ENCODE measurements around the gene PGM1. TPM values are rescaled to one million over a fixed set of nuclear protein-coding genes. Genes with fewer than 3 reads are reported as not detected.

The PGM1 gene
- total RNA-seq, 1 experiment from 2014 or later, result 101 TPM

GRCh38 chr1:63612564-63612963 lies 19.4 kb downstream of the PGM1 start:
- DNase-seq, result peak in 1 of 2 experiments; percentile 81
- no peak overlapping the region for H3K4me3 ChIP-seq
- intact Hi-C loops (cut with micrococcal nuclease; ENCODE audit: unreplicated experiment), result no loop called here
- TF ChIP-seq, protein P1, sequence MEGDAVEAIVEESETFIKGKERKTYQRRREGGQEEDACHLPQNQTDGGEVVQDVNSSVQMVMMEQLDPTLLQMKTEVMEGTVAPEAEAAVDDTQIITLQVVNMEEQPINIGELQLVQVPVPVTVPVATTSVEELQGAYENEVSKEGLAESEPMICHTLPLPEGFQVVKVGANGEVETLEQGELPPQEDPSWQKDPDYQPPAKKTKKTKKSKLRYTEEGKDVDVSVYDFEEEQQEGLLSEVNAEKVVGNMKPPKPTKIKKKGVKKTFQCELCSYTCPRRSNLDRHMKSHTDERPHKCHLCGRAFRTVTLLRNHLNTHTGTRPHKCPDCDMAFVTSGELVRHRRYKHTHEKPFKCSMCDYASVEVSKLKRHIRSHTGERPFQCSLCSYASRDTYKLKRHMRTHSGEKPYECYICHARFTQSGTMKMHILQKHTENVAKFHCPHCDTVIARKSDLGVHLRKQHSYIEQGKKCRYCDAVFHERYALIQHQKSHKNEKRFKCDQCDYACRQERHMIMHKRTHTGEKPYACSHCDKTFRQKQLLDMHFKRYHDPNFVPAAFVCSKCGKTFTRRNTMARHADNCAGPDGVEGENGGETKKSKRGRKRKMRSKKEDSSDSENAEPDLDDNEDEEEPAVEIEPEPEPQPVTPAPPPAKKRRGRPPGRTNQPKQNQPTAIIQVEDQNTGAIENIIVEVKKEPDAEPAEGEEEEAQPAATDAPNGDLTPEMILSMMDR (conservative IDR thresholded peaks at IDR 0.05), result no peak
- TF ChIP-seq EZH2 (IDR thresholded peaks at IDR 0.05; ENCODE audit: low read depth), result no peak
- CTCF ChIA-PET, result interaction anchor here (0.6 kb wide), 1 partner anchor 732 kb away, joined by 5 read pairs; no protein-coding TSS in a partner anchor
- H2AFZ ChIP-seq, result no peak overlapping the region
- POLR2A ChIA-PET (ENCODE audit: unreplicated experiment), result interaction anchor here (0.6 kb wide), 2 partner anchors 43 to 89 kb away, joined by 3 to 4 read pairs; partner anchors contain the start of gene EFCAB7
- no peaks in the 10 kb centered on the region for H4K20me1 ChIP-seq (ENCODE audit: insufficient read depth)
- H3K79me2 ChIP-seq (ENCODE audit: low read depth), result peaks cover 48% of the 10 kb centered on the region
- H3F3A ChIP-seq (ENCODE audit: insufficient read depth, low read depth), result peaks cover 32% of the 10 kb centered on the region; the same call in 1 of the 2 replicates
- H3K9me2 ChIP-seq (ENCODE audit: insufficient read depth), result no peaks in the 10 kb centered on the region
- H3K4me1 ChIP-seq (replicated peaks; ENCODE audit: insufficient read depth), result peaks cover 37% of the 10 kb centered on the region
- no peaks in the 10 kb centered on the region for H3K9me3 ChIP-seq (ENCODE audit: insufficient read depth, low read depth)
- BruUV-seq (replicated peaks), result no TSS peak
- H3K27ac ChIP-seq, result peak overlapping the region; percentile 77
- no peaks in the 10 kb centered on the region for H3K27me3 ChIP-seq (ENCODE audit: insufficient read depth, low read depth)
- peak overlapping the region; percentile 17; the same call in 1 of the 2 replicates for H3K4me2 ChIP-seq
- H3K36me3 ChIP-seq (ENCODE audit: low read depth), result no peaks in the 10 kb centered on the region

DNA sequence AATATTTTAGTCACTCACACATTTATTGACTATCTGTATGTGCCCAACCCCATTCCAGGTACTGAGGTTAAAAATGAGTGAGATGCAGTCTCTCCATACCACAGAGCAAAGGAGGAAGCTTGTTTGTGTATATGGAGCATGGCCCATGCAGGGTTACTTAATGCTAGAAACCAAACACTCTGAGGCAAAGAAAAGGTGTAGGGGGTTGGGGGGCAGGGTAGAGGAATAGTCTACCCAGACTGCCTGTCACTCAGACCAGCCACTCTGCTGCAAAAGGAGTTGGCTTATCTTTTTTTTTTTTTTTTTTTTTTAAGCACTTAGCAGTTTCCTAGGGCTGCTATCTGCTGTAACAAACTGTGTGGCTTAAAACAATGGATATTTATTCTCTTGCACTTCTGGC lies 19.8 kb downstream of the PGM1 start:
- no TSS peak for BruUV-seq (replicated peaks)
- TF ChIP-seq, protein P1 (conservative IDR thresholded peaks at IDR 0.05), result no peak
- no peak for TF ChIP-seq EZH2 (IDR thresholded peaks at IDR 0.05; ENCODE audit: low read depth)
- no peak overlapping the region for H3K4me3 ChIP-seq
- H3K4me2 ChIP-seq, result peak overlapping the region; percentile 17; the same call in 1 of the 2 replicates
- H3K9me2 ChIP-seq (ENCODE audit: insufficient read depth), result no peaks in the 10 kb centered on the region
- ChIA-PET POLR2A (ENCODE audit: unreplicated experiment) (interaction anchor here (0.6 kb wide), 2 partner anchors 42 to 89 kb away, joined by 3 to 4 read pairs; partner anchors contain the start of gene EFCAB7), CTCF (interaction anchor here (0.6 to 0.7 kb wide), 2 partner anchors 732 to 821 kb away, joined by 5 read pairs; no protein-coding TSS in a partner anchor)
- H3K4me1 ChIP-seq (replicated peaks; ENCODE audit: insufficient read depth), result peaks cover 42% of the 10 kb centered on the region
- H3K27ac ChIP-seq, result peak overlapping the region; percentile 77
- H3K36me3 ChIP-seq (ENCODE audit: low read depth), result no peaks in the 10 kb centered on the region
- no peaks in the 10 kb centered on the region for H3K27me3 ChIP-seq (ENCODE audit: insufficient read depth, low read depth)
- H3K79me2 ChIP-seq (ENCODE audit: low read depth), result peaks cover 48% of the 10 kb centered on the region
- DNase-seq, result peak in 1 of 2 experiments; percentile 74
- H3F3A ChIP-seq (ENCODE audit: insufficient read depth, low read depth), result peaks cover 32% of the 10 kb centered on the region; the same call in 1 of the 2 replicates
- H2AFZ ChIP-seq, result no peak overlapping the region
- intact Hi-C loops (cut with micrococcal nuclease; ENCODE audit: unreplicated experiment), result no loop called here
- H4K20me1 ChIP-seq (ENCODE audit: insufficient read depth), result no peaks in the 10 kb centered on the region
- H3K9me3 ChIP-seq (ENCODE audit: insufficient read depth, low read depth), result no peaks in the 10 kb centered on the region

DNA sequence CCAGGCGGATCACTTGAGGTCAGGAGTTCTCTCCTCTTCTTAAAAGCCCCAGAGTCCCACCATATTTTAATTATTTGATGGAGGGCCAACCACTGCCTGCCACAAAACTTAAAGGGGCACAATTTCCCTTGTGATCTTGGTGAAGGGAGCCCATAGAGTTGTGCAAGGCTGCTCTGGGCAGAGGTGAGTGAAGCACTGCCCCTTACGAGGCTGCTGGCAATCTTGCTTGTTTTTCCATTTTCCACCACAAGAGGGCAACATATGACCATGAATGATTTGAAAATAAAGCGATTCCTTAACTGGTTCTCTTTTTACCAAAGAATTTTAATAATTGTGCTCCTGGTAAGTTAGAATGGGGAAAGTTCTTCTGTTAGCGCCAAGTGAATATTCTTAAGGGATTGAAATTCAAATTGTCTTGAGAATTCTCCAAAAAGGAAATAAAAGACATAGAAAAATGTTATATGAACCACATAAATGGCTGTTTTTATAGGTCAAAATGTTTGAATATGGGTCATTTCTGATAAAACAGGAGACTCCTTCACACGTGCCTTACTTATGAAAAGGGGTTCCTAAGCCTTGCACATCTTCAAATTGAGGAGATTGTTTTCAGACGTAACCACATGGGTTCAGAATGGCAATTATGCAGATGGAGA lies 22.7 kb downstream of the PGM1 start:
- Histone ChIP-seq H3K27me3 (ENCODE audit: insufficient read depth, low read depth) (no peaks in the 10 kb centered on the region), H2AFZ (no peak overlapping the region), H3F3A (ENCODE audit: insufficient read depth, low read depth) (peaks cover 29% of the 10 kb centered on the region; the same call in 1 of the 2 replicates), H3K9me3 (ENCODE audit: insufficient read depth, low read depth) (no peaks in the 10 kb centered on the region), H3K27ac (no peak overlapping the region), H3K4me3 (no peak overlapping the region), H3K4me1 (replicated peaks; ENCODE audit: insufficient read depth) (peaks cover 38% of the 10 kb centered on the region), H3K36me3 (ENCODE audit: low read depth) (0 out of 2 replicates have a peak, but pooled peaks cover 7% of the 10 kb centered on the region), H3K4me2 (no peak overlapping the region), H4K20me1 (ENCODE audit: insufficient read depth) (no peaks in the 10 kb centered on the region), H3K79me2 (ENCODE audit: low read depth) (peaks cover 29% of the 10 kb centered on the region), H3K9me2 (ENCODE audit: insufficient read depth) (no peaks in the 10 kb centered on the region)
- CTCF ChIA-PET, result interaction anchor here (0.6 to 2.2 kb wide), 2 partner anchors 59 to 521 kb away, joined by 6 to 7 read pairs; no protein-coding TSS in a partner anchor
- intact Hi-C loops (cut with micrococcal nuclease; ENCODE audit: unreplicated experiment), result loop anchor here (1.0 to 5.0 kb wide), 7 partner anchors 47 to 1206 kb away; no protein-coding TSS in a partner anchor
- POLR2A ChIA-PET (ENCODE audit: unreplicated experiment), result interaction anchor here (0.6 to 0.7 kb wide), 2 partner anchors 21 to 22 kb away, joined by 4 read pairs; no protein-coding TSS in a partner anchor
- BruUV-seq (replicated peaks), result no TSS peak
- peak; percentile 61 to 63 for DNase-seq
- no peak for TF ChIP-seq EZH2 (IDR thresholded peaks at IDR 0.05; ENCODE audit: low read depth)
- TF ChIP-seq, protein P1 (conservative IDR thresholded peaks at IDR 0.05), result peak; percentile 91
